Mammary epithelial cell (primary cell): ENCODE measurements around the gene PIGU.

Experiments used
- EZH2 ChIP-seq: IDR thresholded peaks from 2 replicates; pipeline ENCODE4 v1.6.1; 2012; ENCODE audit warnings: low read length, inconsistent platforms, borderline replicate concordance
- TF ChIP-seq, protein P1 (sequence below), 2 donors: IDR thresholded peaks in 1 of 2; conservative IDR thresholded peaks in 1 of 2; 2 replicates each; pipeline ENCODE4 v1.5.1; 2011 to 2012; ENCODE audit warnings: inconsistent platforms in 2 of 2, low read length in 2 of 2, mild to moderate bottlenecking in 2 of 2, control low read depth in 1 of 2, low read depth in 1 of 2; ENCODE audit not compliant: insufficient read depth in 1 of 2; ENCODE audit errors: extremely low read depth in 1 of 2

GRCh38 chr20:34531608-34532265 lies 145.2 kb downstream of the PIGU start:
- TF ChIP-seq, protein P1, sequence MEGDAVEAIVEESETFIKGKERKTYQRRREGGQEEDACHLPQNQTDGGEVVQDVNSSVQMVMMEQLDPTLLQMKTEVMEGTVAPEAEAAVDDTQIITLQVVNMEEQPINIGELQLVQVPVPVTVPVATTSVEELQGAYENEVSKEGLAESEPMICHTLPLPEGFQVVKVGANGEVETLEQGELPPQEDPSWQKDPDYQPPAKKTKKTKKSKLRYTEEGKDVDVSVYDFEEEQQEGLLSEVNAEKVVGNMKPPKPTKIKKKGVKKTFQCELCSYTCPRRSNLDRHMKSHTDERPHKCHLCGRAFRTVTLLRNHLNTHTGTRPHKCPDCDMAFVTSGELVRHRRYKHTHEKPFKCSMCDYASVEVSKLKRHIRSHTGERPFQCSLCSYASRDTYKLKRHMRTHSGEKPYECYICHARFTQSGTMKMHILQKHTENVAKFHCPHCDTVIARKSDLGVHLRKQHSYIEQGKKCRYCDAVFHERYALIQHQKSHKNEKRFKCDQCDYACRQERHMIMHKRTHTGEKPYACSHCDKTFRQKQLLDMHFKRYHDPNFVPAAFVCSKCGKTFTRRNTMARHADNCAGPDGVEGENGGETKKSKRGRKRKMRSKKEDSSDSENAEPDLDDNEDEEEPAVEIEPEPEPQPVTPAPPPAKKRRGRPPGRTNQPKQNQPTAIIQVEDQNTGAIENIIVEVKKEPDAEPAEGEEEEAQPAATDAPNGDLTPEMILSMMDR (conservative IDR thresholded peaks at IDR 0.05 in 1 of 2, IDR thresholded peaks at IDR 0.05 in 1 of 2; ENCODE audit: extremely low read depth in 1 of 2, insufficient read depth in 1 of 2, low read depth in 1 of 2, low read length in 2 of 2), result no peak
- no peak for TF ChIP-seq EZH2
